NK-92 (cell line): ENCODE measurements around the gene SORBS2.

Experiments
- DNase-seq: peaks from one replicate; lab custom pipeline; 2025; ENCODE audit not compliant: unreplicated experiment; lab: John Stamatoyannopoulos, UW

SORBS2 gene

GRCh38 chr4:185597532-185598188, 214.3 kb downstream of the SORBS2 start:
- no peak for DNase-seq

GRCh38 chr4:185592845-185593488, 219.0 kb downstream of the SORBS2 start:
- no peak for DNase-seq

- DNase-seq, result no peak
Measured at GRCh38 chr4:185592438-185592837, 219.6 kb downstream of the SORBS2 start.

GRCh38 chr4:185591679-185592141, 220.3 kb downstream of the SORBS2 start:
- DNase-seq, result no peak

- no peak for DNase-seq
Measured at GRCh38 chr4:185590982-185591381, 221.0 kb downstream of the SORBS2 start.

- no peak for DNase-seq
Measured at GRCh38 chr4:185589067-185589836, 222.7 kb downstream of the SORBS2 start.

GRCh38 chr4:185587427-185588161, 224.4 kb downstream of the SORBS2 start:
- no peak for DNase-seq

GRCh38 chr4:185587030-185587426, 225.0 kb downstream of the SORBS2 start:
- DNase-seq, result no peak

GRCh38 chr4:185585211-185585610, 226.8 kb downstream of the SORBS2 start:
- no peak for DNase-seq

- no peak for DNase-seq
Measured at GRCh38 chr4:185583813-185584212, 228.2 kb downstream of the SORBS2 start.

GRCh38 chr4:185582651-185583400, 229.2 kb downstream of the SORBS2 start:
- no peak for DNase-seq

- no peak for DNase-seq
Measured at GRCh38 chr4:185580699-185581098, 231.3 kb downstream of the SORBS2 start.

GRCh38 chr4:185578284-185578683, 233.7 kb downstream of the SORBS2 start:
- DNase-seq, result no peak

GRCh38 chr4:185576962-185577950, 234.7 kb downstream of the SORBS2 start:
- no peak for DNase-seq

GRCh38 chr4:185576314-185576961, 235.6 kb downstream of the SORBS2 start:
- DNase-seq, result no peak

- no peak for DNase-seq
Measured at GRCh38 chr4:185573651-185574199, 238.3 kb downstream of the SORBS2 start.

GRCh38 chr4:185570727-185571126, 241.3 kb downstream of the SORBS2 start:
- DNase-seq, result no peak
